ENCODE results near the gene EPS8L1.
A peak's percentile ranks its signal among the peaks of the same experiment; 100 is the strongest.

EPS8L1 gene

GRCh38 chr19:55118401-55118991, 42.8 kb downstream of the EPS8L1 start:
- no peak overlapping the region for H2AK5ac ChIP-seq (ENCODE audit: low read depth, low read length)
- H2AFZ ChIP-seq (ENCODE audit: low read length), result peak overlapping the region; percentile 93
- no peak overlapping the region for H3K4ac ChIP-seq (ENCODE audit: low read length)
- peaks cover 17% of the 10 kb centered on the region for H3K79me1 ChIP-seq (ENCODE audit: low read depth, low read length)
- no peaks in the 10 kb centered on the region for H3K36me3 ChIP-seq (replicated peaks in 1 of 2; ENCODE audit: control insufficient read depth in 2 of 2, insufficient read depth in 2 of 2, low read length in 2 of 2)
- no peak overlapping the region for H3K14ac ChIP-seq (ENCODE audit: low read length)
- H2BK12ac ChIP-seq (ENCODE audit: low read length), result no peak overlapping the region
- H2BK120ac ChIP-seq (ENCODE audit: low read depth, low read length), result no peak overlapping the region
- peaks cover 0 to 17% (median 0%) of the 10 kb centered on the region in 3 experiments for H3K27me3 ChIP-seq (ENCODE audit: control insufficient read depth in 3 of 3, insufficient read depth in 3 of 3, low read depth in 1 of 3, low read length in 3 of 3)
- H2BK5ac ChIP-seq (ENCODE audit: low read length), result no peak overlapping the region
- peak overlapping the region; percentile 14 for H3K23ac ChIP-seq (ENCODE audit: low read depth, low read length, poor library complexity)
- H3K4me2 ChIP-seq (ENCODE audit: insufficient read depth, low read length, poor library complexity, severe bottlenecking), result peak overlapping the region; percentile 64
- peak overlapping the region; percentile 65 to 83 for H3K4me3 ChIP-seq (ENCODE audit: low read length in 2 of 2)
- no peak overlapping the region for H3K9ac ChIP-seq (ENCODE audit: low read depth, low read length, poor library complexity)
- H3K27ac ChIP-seq (replicated peaks; ENCODE audit: low read length), result peak overlapping the region; percentile 48
- H3K4me1 ChIP-seq (ENCODE audit: control insufficient read depth in 2 of 2, insufficient read depth in 1 of 2, low read depth in 1 of 2, low read length in 2 of 2), result peaks cover 27 to 28% of the 10 kb centered on the region in 2 donors
- peak overlapping the region; percentile 55 for H3K18ac ChIP-seq (ENCODE audit: low read length)
- WGBS, 2 donors (ENCODE audit: extremely low coverage in 2 of 2, insufficient read length in 2 of 2, insufficient replicate concordance in 1 of 2), result no CpG with 5 or more reads among the region's 22 CpGs
- H4K91ac ChIP-seq (ENCODE audit: low read depth, low read length, poor library complexity), result no peak overlapping the region
- H4K8ac ChIP-seq (ENCODE audit: low read depth, low read length), result no peak overlapping the region
- peak; percentile 75 for DNase-seq (ENCODE audit: low spot score)
- H2BK15ac ChIP-seq (ENCODE audit: low read length), result no peak overlapping the region
- no peaks in the 10 kb centered on the region for H3K9me3 ChIP-seq (replicated peaks in 1 of 2; ENCODE audit: control insufficient read depth in 2 of 2, insufficient read depth in 1 of 2, low read depth in 1 of 2, low read length in 2 of 2)

- no peak overlapping the region for H3K27ac ChIP-seq (replicated peaks; ENCODE audit: low read length)
Observed at GRCh38 chr19:55119053-55119452, 43.4 kb downstream of the EPS8L1 start.

GRCh38 chr19:55131421-55131820, 55.8 kb downstream of the EPS8L1 start:
- no peak overlapping the region for H3K14ac ChIP-seq (ENCODE audit: low read length)
- no peak overlapping the region for H3K9ac ChIP-seq (ENCODE audit: low read depth, low read length, poor library complexity)
- no peak overlapping the region for H3K4me2 ChIP-seq (ENCODE audit: insufficient read depth, low read length, poor library complexity, severe bottlenecking)
- no peak overlapping the region for H3K27ac ChIP-seq (replicated peaks; ENCODE audit: low read length)
- H3K4me3 ChIP-seq (ENCODE audit: low read length in 2 of 2), result no peak overlapping the region
- H2BK15ac ChIP-seq (ENCODE audit: low read length), result no peak overlapping the region
- no peak overlapping the region for H2BK5ac ChIP-seq (ENCODE audit: low read length)
- no peak overlapping the region for H4K91ac ChIP-seq (ENCODE audit: low read depth, low read length, poor library complexity)
- no peaks in the 10 kb centered on the region for H3K79me1 ChIP-seq (ENCODE audit: low read depth, low read length)
- no peak overlapping the region for H2BK120ac ChIP-seq (ENCODE audit: low read depth, low read length)
- no peaks in the 10 kb centered on the region for H3K9me3 ChIP-seq (replicated peaks in 1 of 2; ENCODE audit: control insufficient read depth in 2 of 2, insufficient read depth in 1 of 2, low read depth in 1 of 2, low read length in 2 of 2)
- H3K27me3 ChIP-seq (ENCODE audit: control insufficient read depth in 3 of 3, insufficient read depth in 3 of 3, low read depth in 1 of 3, low read length in 3 of 3), result peaks cover 0 to 14% (median 0%) of the 10 kb centered on the region in 3 experiments
- H3K18ac ChIP-seq (ENCODE audit: low read length), result no peak overlapping the region
- no peak overlapping the region for H2AFZ ChIP-seq (ENCODE audit: low read length)
- WGBS, 2 donors (ENCODE audit: extremely low coverage in 2 of 2, insufficient read length in 2 of 2, insufficient replicate concordance in 1 of 2), result no CpG with 5 or more reads among the region's 16 CpGs
- H3K4ac ChIP-seq (ENCODE audit: low read length), result no peak overlapping the region
- DNase-seq (ENCODE audit: low spot score), result no peak
- H3K36me3 ChIP-seq (replicated peaks in 1 of 2; ENCODE audit: control insufficient read depth in 2 of 2, insufficient read depth in 2 of 2, low read length in 2 of 2), result peaks cover 0 to 2% of the 10 kb centered on the region in 2 donors
- H2BK12ac ChIP-seq (ENCODE audit: low read length), result no peak overlapping the region
- H4K8ac ChIP-seq (ENCODE audit: low read depth, low read length), result no peak overlapping the region
- no peak overlapping the region for H2AK5ac ChIP-seq (ENCODE audit: low read depth, low read length)
- H3K4me1 ChIP-seq (ENCODE audit: control insufficient read depth in 2 of 2, insufficient read depth in 1 of 2, low read depth in 1 of 2, low read length in 2 of 2), result peaks cover 7% of the 10 kb centered on the region in 2 donors
- no peak overlapping the region for H3K23ac ChIP-seq (ENCODE audit: low read depth, low read length, poor library complexity)

More at GRCh38 chr19:55119053-55119452, 43.4 kb downstream of the EPS8L1 start:
- Histone ChIP-seq H2AK5ac (ENCODE audit: low read depth, low read length) (no peak overlapping the region), H3K79me1 (ENCODE audit: low read depth, low read length) (peaks cover 17% of the 10 kb centered on the region), H3K4me2 (ENCODE audit: insufficient read depth, low read length, poor library complexity, severe bottlenecking) (peak overlapping the region; percentile 59), H4K91ac (ENCODE audit: low read depth, low read length, poor library complexity) (no peak overlapping the region), H3K23ac (ENCODE audit: low read depth, low read length, poor library complexity) (no peak overlapping the region), H2AFZ (ENCODE audit: low read length) (peak overlapping the region; percentile 93), H2BK120ac (ENCODE audit: low read depth, low read length) (no peak overlapping the region), H3K27me3 (ENCODE audit: control insufficient read depth in 3 of 3, insufficient read depth in 3 of 3, low read depth in 1 of 3, low read length in 3 of 3) (peaks cover 0 to 21% (median 0%) of the 10 kb centered on the region in 3 experiments), H4K8ac (ENCODE audit: low read depth, low read length) (no peak overlapping the region), H3K36me3 (replicated peaks in 1 of 2; ENCODE audit: control insufficient read depth in 2 of 2, insufficient read depth in 2 of 2, low read length in 2 of 2) (no peaks in the 10 kb centered on the region), H3K14ac (ENCODE audit: low read length) (no peak overlapping the region), H2BK5ac (ENCODE audit: low read length) (no peak overlapping the region), H3K4me3 (ENCODE audit: low read length in 2 of 2) (peak overlapping the region in 1 of 2 donors; percentile 83), H3K9ac (ENCODE audit: low read depth, low read length, poor library complexity) (no peak overlapping the region), H3K9me3 (replicated peaks in 1 of 2; ENCODE audit: control insufficient read depth in 2 of 2, insufficient read depth in 1 of 2, low read depth in 1 of 2, low read length in 2 of 2) (no peaks in the 10 kb centered on the region), H3K18ac (ENCODE audit: low read length) (peak overlapping the region; percentile 55), H3K4me1 (ENCODE audit: control insufficient read depth in 2 of 2, insufficient read depth in 1 of 2, low read depth in 1 of 2, low read length in 2 of 2) (peaks cover 22 to 23% of the 10 kb centered on the region in 2 donors), H3K4ac (ENCODE audit: low read length) (no peak overlapping the region), H2BK15ac (ENCODE audit: low read length) (no peak overlapping the region), H2BK12ac (ENCODE audit: low read length) (no peak overlapping the region)
- DNase-seq (ENCODE audit: low spot score), result no peak
- WGBS, 2 donors (ENCODE audit: extremely low coverage in 2 of 2, insufficient read length in 2 of 2, insufficient replicate concordance in 1 of 2), result no CpG with 5 or more reads among the region's 14 CpGs

GRCh38 chr19:55132453-55133129, 56.9 kb downstream of the EPS8L1 start:
- Histone ChIP-seq H2BK120ac (ENCODE audit: low read depth, low read length) (no peak overlapping the region), H3K36me3 (replicated peaks in 1 of 2; ENCODE audit: control insufficient read depth in 2 of 2, insufficient read depth in 2 of 2, low read length in 2 of 2) (peaks cover 0 to 2% of the 10 kb centered on the region in 2 donors), H3K79me1 (ENCODE audit: low read depth, low read length) (no peaks in the 10 kb centered on the region), H3K14ac (ENCODE audit: low read length) (no peak overlapping the region), H3K27me3 (ENCODE audit: control insufficient read depth in 3 of 3, insufficient read depth in 3 of 3, low read depth in 1 of 3, low read length in 3 of 3) (peaks cover 0 to 14% (median 0%) of the 10 kb centered on the region in 3 experiments), H2BK15ac (ENCODE audit: low read length) (no peak overlapping the region), H3K9ac (ENCODE audit: low read depth, low read length, poor library complexity) (no peak overlapping the region), H4K8ac (ENCODE audit: low read depth, low read length) (no peak overlapping the region), H3K4me2 (ENCODE audit: insufficient read depth, low read length, poor library complexity, severe bottlenecking) (no peak overlapping the region), H2AK5ac (ENCODE audit: low read depth, low read length) (peak overlapping the region; percentile 52), H4K91ac (ENCODE audit: low read depth, low read length, poor library complexity) (no peak overlapping the region), H3K27ac (replicated peaks; ENCODE audit: low read length) (no peak overlapping the region), H3K4me3 (ENCODE audit: low read length in 2 of 2) (no peak overlapping the region), H2BK5ac (ENCODE audit: low read length) (no peak overlapping the region), H3K18ac (ENCODE audit: low read length) (no peak overlapping the region), H3K4ac (ENCODE audit: low read length) (no peak overlapping the region), H3K4me1 (ENCODE audit: control insufficient read depth in 2 of 2, insufficient read depth in 1 of 2, low read depth in 1 of 2, low read length in 2 of 2) (peaks cover 7 to 11% of the 10 kb centered on the region in 2 donors), H3K9me3 (replicated peaks in 1 of 2; ENCODE audit: control insufficient read depth in 2 of 2, insufficient read depth in 1 of 2, low read depth in 1 of 2, low read length in 2 of 2) (no peaks in the 10 kb centered on the region), H2BK12ac (ENCODE audit: low read length) (no peak overlapping the region), H3K23ac (ENCODE audit: low read depth, low read length, poor library complexity) (no peak overlapping the region), H2AFZ (ENCODE audit: low read length) (peak overlapping the region; percentile 17)
- no CpG with 5 or more reads among the region's 14 CpGs for WGBS, 2 donors (ENCODE audit: extremely low coverage in 2 of 2, insufficient read length in 2 of 2, insufficient replicate concordance in 1 of 2)
- DNase-seq (ENCODE audit: low spot score), result no peak
